ENCODE measurements around the gene TJP3. TPM values are rescaled to one million over a fixed set of nuclear protein-coding genes. Genes with fewer than 3 reads are reported as not detected.

TJP3 gene
- total and polyA plus RNA-seq, 8 donors, result 11.2 to 36.2 (median 15.7) TPM

DNA sequence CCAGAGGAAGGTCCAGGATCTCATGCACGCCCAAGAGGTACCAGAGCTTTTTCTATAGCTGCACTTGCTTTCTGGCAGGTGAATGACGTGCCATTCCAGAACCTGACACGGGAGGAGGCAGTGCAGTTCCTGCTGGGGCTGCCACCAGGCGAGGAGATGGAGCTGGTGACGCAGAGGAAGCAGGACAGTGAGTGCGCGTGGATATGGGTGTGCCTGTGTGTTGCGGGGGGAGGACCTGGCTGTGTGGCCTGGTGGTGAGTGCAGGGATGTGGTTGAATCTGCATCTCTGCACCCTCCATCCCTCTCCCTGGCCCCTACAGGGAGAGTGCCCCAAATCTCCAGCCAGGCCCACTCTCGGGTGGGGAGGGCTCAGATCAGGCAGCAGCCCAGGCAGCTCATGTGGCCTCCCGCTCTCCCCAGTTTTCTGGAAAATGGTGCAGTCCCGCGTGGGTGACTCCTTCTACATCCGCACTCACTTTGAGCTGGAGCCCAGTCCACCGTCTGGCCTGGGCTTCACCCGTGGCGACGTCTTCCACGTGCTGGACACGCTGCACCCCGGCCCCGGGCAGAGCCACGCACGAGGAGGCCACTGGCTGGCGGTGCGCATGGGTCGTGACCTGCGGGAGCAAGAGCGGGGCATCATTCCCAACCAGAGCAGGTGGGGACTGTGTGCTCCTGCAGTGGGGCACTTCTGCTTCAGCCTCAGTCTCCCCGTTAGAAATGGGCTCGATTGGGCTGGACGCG, 30.5 kb downstream of the TJP3 start:
- H3K27me3 ChIP-seq, result peaks cover 0 to 8% of the 10 kb centered on the region in 2 donors
- H3K9me3 ChIP-seq, result no peaks in the 10 kb centered on the region
- intact Hi-C loops (cut with DNase I), result no loop called here
- no peak overlapping the region for H3K27ac ChIP-seq
- no peak overlapping the region for H3K4me3 ChIP-seq
- ATAC-seq, result no peak
- DNase-seq, result peak in 1 of 4 donors; percentile 72
- TF ChIP-seq, protein P1, sequence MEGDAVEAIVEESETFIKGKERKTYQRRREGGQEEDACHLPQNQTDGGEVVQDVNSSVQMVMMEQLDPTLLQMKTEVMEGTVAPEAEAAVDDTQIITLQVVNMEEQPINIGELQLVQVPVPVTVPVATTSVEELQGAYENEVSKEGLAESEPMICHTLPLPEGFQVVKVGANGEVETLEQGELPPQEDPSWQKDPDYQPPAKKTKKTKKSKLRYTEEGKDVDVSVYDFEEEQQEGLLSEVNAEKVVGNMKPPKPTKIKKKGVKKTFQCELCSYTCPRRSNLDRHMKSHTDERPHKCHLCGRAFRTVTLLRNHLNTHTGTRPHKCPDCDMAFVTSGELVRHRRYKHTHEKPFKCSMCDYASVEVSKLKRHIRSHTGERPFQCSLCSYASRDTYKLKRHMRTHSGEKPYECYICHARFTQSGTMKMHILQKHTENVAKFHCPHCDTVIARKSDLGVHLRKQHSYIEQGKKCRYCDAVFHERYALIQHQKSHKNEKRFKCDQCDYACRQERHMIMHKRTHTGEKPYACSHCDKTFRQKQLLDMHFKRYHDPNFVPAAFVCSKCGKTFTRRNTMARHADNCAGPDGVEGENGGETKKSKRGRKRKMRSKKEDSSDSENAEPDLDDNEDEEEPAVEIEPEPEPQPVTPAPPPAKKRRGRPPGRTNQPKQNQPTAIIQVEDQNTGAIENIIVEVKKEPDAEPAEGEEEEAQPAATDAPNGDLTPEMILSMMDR (IDR thresholded peaks at IDR 0.05), result no peak
- no peaks in the 10 kb centered on the region for H3K4me1 ChIP-seq
- peaks cover 0 to 4% of the 10 kb centered on the region in 2 donors for H3K36me3 ChIP-seq

DNA sequence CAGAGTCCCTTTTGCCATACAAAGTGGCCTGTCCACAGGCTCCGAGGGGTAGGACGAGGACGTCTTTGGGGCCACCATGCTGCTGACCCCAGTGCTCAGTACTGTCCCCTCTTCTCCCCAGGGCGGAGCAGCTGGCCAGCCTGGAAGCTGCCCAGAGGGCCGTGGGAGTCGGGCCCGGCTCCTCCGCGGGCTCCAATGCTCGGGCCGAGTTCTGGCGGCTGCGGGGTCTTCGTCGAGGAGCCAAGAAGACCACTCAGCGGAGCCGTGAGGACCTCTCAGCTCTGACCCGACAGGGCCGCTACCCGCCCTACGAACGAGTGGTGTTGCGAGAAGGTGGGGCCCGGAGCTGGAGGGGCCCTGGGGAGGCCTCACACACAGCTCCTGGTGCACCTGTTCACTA, 32.2 kb downstream of the TJP3 start:
- H3K27ac ChIP-seq, result no peak overlapping the region
- peaks cover 0 to 4% of the 10 kb centered on the region in 2 donors for H3K36me3 ChIP-seq
- no peak for ATAC-seq
- no peaks in the 10 kb centered on the region for H3K9me3 ChIP-seq
- DNase-seq, result peak in 1 of 4 donors; percentile 72
- H3K27me3 ChIP-seq, result peaks cover 0 to 7% of the 10 kb centered on the region in 2 donors
- intact Hi-C loops (cut with DNase I), result no loop called here
- no peaks in the 10 kb centered on the region for H3K4me1 ChIP-seq
- no peak overlapping the region for H3K4me3 ChIP-seq
- TF ChIP-seq, protein P1 (IDR thresholded peaks at IDR 0.05), result no peak

DNA sequence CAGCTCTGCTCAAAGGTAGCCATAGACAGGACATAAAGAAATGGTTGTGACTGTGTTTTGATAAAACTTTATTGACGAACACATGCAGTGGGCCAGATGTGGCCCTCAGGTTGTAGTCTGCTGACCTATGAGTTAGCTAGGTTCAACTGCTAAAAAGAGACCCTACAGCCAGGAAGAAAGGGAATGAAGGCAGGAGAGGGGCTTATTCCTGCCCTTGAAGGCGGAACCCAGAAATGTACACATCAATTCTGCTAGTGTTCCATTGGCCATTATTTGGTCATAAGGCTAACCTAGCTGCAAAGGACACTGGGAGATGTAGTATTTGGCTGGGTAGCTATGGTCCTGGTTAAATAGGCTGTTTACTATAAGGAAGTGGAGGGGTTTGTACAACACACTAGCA, 35.3 kb downstream of the TJP3 start:
- Histone ChIP-seq H3K9me3 (no peaks in the 10 kb centered on the region), H3K27me3 (no peaks in the 10 kb centered on the region), H3K4me3 (no peak overlapping the region), H3K4me1 (no peaks in the 10 kb centered on the region), H3K36me3 (peaks cover 0 to 4% of the 10 kb centered on the region in 2 donors), H3K27ac (no peak overlapping the region)
- DNase-seq, result no peak
- intact Hi-C loops (cut with DNase I), result no loop called here
- no peak for ATAC-seq
- TF ChIP-seq, protein P1 (IDR thresholded peaks at IDR 0.05), result no peak

DNA sequence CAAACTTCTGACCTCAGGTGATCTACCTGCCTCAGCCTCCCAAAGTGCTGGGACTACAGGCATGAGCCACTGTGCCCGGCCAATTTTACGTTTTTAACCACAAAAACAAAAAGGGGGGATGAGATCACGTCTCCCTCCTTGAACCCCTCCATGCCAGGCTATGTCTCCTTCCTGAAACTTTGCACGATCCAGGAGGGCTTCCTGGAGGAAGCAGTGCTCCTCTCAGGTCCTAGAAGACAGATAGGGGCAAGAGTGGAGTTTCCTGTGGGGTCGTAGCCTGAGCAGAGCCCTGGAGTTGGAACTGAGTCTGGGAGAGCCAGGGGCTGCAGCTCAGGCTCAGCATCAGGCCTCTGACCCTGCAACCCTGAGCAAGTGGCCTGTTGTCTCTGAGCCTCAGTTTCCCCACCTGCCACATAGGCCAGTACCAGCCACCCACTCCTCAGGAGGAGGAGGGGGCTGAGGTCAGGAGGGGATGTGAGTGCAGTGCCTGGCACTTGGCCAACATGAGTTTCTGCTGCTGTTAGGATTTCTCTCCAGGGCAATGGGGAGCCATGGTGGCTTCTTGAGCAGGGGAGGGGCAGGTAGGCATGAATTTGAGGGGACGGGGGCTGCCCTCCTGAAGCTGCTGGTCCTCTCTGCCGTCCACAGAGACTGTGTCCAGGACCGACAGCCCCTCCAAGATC, 37.3 kb downstream of the TJP3 start:
- no peaks in the 10 kb centered on the region for H3K9me3 ChIP-seq
- no peak overlapping the region for H3K27ac ChIP-seq
- TF ChIP-seq, protein P1 (IDR thresholded peaks at IDR 0.05), result no peak
- H3K36me3 ChIP-seq, result peaks cover 0 to 19% of the 10 kb centered on the region in 2 donors
- intact Hi-C loops (cut with DNase I), result no loop called here
- H3K27me3 ChIP-seq, result no peaks in the 10 kb centered on the region
- no peaks in the 10 kb centered on the region for H3K4me1 ChIP-seq
- no peak overlapping the region for H3K4me3 ChIP-seq
- DNase-seq (no peak), ATAC-seq (no peak)

DNA sequence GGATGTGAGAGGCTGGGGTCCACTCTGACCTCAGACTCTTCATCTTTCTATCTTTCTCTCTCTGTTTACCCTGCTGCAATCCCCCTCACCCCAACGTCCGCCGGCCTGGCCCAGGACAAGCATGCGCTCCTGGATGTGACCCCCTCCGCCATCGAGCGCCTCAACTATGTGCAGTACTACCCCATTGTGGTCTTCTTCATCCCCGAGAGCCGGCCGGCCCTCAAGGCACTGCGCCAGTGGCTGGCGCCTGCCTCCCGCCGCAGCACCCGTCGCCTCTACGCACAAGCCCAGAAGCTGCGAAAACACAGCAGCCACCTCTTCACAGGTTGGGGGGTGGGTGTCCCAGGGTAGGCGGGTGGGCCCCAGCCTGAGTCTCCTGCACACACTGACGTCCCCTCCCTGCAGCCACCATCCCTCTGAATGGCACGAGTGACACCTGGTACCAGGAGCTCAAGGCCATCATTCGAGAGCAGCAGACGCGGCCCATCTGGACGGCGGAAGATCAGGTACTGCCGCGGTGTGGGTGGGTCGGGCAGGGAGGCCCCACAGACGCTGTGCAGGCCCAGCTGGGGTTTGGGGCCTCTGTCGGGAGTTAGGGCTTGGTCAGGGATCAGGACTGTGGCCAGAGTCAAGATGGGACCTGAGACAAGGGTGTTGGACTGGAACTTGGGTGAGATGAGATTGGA, 38.3 kb downstream of the TJP3 start:
- intact Hi-C loops (cut with DNase I), result no loop called here
- DNase-seq (peak in 1 of 4 donors; percentile 81), ATAC-seq (no peak)

More for the DNA sequence above, 38.3 kb downstream of the TJP3 start:
- Histone ChIP-seq H3K36me3 (peaks cover 0 to 28% of the 10 kb centered on the region in 2 donors), H3K4me1 (no peaks in the 10 kb centered on the region), H3K9me3 (no peaks in the 10 kb centered on the region), H3K27me3 (no peaks in the 10 kb centered on the region), H3K27ac (no peak overlapping the region), H3K4me3 (no peak overlapping the region)
- TF ChIP-seq, protein P1 (IDR thresholded peaks at IDR 0.05), result no peak
